Loucy (cell line): ENCODE results near the gene NDE1.

ENCODE experiments used
- CTCF ChIP-seq: fragments of 200-600 bp; sonication (generic); conservative IDR thresholded peaks from 2 replicates; pipeline ENCODE4 v1.5.1; 2014; ENCODE audit warnings: mild to moderate bottlenecking, antibody characterized with exemption, low read length
- EZH2phosphoT487 ChIP-seq: fragments of 200-600 bp; IDR thresholded peaks from 2 replicates; pipeline ENCODE4 v1.6.1; 2018; ENCODE audit warnings: antibody characterized with exemption, mild to moderate bottlenecking, moderate library complexity, borderline replicate concordance

DNA sequence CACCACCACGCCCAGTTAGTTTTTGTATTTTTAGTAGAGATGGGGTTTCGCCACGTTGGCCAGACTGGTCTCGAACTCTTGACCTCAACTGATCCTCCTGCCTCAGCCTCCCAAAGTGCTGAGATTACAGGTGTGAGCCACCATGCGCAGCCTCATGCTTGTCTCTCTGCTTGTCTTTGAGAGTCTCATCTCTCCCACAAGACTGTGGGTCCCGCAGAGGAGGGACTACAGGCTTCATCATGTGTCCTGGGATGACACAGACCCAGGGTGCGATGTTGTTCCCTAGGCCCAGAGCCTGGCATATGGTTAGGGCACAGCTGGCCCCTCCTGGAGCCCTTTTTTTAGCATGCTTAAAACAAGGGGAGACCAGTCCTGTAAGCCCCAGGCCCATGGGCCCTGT is 101.9 kb downstream of the NDE1 start:
- TF ChIP-seq CTCF (no peak), EZH2phosphoT487 (no peak)
